HepG2 (cell line): ENCODE measurements around the gene EIF5A.

ENCODE experiments used
- ARNTL ChIP-seq: sonication (generic); formaldehyde crosslinking; IDR thresholded peaks from 2 replicates; pipeline ENCODE4 v1.4.0; 2020; ENCODE audit warnings: mild to moderate bottlenecking, missing genetic modification reagents
- CTCF ChIP-seq: sonication (generic); formaldehyde crosslinking; IDR thresholded peaks from 2 replicates; pipeline ENCODE4 v1.5.0; 2020; ENCODE audit warnings: mild to moderate bottlenecking, missing genetic modification reagents, moderate library complexity
- SETDB1 ChIP-seq: sonication (generic); formaldehyde crosslinking; IDR thresholded peaks from 2 replicates; pipeline ENCODE4 v1.5.1; 2020; ENCODE audit warnings: missing genetic modification reagents, mild to moderate bottlenecking, borderline replicate concordance
- TAF1 ChIP-seq: sonication (generic); formaldehyde crosslinking; IDR thresholded peaks from 2 replicates; pipeline ENCODE4 v1.4.0; 2020; ENCODE audit warnings: missing genetic modification reagents
- ZBTB8A ChIP-seq: sonication (generic); formaldehyde crosslinking; IDR thresholded peaks from 2 replicates; pipeline ENCODE4 v1.4.0; 2020; ENCODE audit warnings: mild to moderate bottlenecking, low read depth, missing genetic modification reagents, borderline replicate concordance
- ZNF34 ChIP-seq: sonication (generic); formaldehyde crosslinking; IDR thresholded peaks from 2 replicates; pipeline ENCODE4 v1.4.0; 2020; ENCODE audit warnings: mild to moderate bottlenecking, missing genetic modification reagents, borderline replicate concordance

DNA sequence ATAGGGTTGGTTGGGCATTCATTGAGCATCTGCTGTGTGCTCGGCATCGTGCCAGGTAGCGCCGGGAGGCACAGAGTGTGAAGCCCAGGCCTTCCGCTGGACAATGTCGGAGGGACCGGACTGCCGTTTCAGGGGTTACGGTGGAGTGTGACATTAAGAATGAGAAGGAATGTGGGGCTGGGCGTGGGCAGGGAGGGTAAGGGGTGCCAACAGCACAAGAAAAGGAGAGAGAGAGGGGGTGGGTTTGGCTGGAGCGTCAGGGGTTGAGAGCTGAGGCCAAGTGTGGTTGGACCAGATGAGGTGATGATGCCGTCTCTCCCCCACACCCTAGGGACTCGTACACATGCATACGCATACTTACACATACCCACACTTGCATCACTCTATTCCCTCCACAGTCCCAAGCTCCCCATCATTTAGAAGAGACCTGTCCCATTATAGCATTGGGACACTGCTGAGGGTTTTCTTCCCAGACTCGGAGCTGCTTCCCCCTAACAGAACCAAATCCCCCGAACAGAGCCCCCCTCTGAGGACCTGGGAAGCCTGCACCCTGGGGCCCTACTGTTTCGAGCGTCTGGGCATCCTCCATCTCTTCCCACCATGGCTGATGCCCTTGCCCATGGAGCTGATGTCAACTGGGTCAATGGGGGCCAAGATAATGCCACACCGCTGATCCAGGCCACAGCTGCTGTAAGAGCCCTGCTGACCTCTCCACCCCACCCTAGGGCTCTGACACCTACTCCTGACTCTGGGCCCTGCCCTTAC, 41.2 kb downstream of the EIF5A start:
- TF ChIP-seq ARNTL: no peak
- TF ChIP-seq ZBTB8A (CRISPR knock-in tag): no peak
- no peak for TF ChIP-seq ZNF34 (CRISPR knock-in tag)
- no peak for TF ChIP-seq CTCF (CRISPR knock-in tag)
- no peak for TF ChIP-seq TAF1 (CRISPR knock-in tag)
- no peak for TF ChIP-seq SETDB1 (CRISPR knock-in tag)
